Loucy (cell line): ENCODE measurements around the gene MPC1.
"Not testable (repeated sequence)": the region's sequence is repeated elsewhere in the genome, so short reads cannot be mapped to it uniquely, and the experiment has no call there.

Source experiments
- H2AFZ ChIP-seq: fragments of 200-600 bp; sonication (generic); 2 replicates; pipeline ENCODE4 v1.6.0; 2016; ENCODE audit warnings: antibody characterized with exemption, mild to moderate bottlenecking, low read length, moderate library complexity
- H3F3A ChIP-seq: fragments of 200-600 bp; 2 replicates; pipeline ENCODE4 v1.6.0; 2016; ENCODE audit warnings: antibody characterized with exemption, low read depth, mild to moderate bottlenecking
- H3K27me3 ChIP-seq: fragments of 200-600 bp; sonication (generic); 2 replicates; pipeline ENCODE4 v1.6.1; 2014; ENCODE audit warnings: low read length, mild to moderate bottlenecking; ENCODE audit not compliant: insufficient read depth, poor library complexity, severe bottlenecking
- H3K36me3 ChIP-seq: fragments of 200-600 bp; sonication (generic); 2 replicates; pipeline ENCODE4 v1.6.1; 2016; ENCODE audit warnings: low read length; ENCODE audit not compliant: insufficient read depth
- H3K4me1 ChIP-seq: fragments of 200-600 bp; sonication (generic); 2 replicates; pipeline ENCODE4 v1.5.1; 2014; ENCODE audit warnings: low read length, mild to moderate bottlenecking; ENCODE audit not compliant: insufficient read depth, poor library complexity, severe bottlenecking
- H3K4me2 ChIP-seq: fragments of 200-600 bp; sonication (generic); 2 replicates; pipeline ENCODE4 v1.6.0; 2014; ENCODE audit warnings: antibody characterized with exemption, low read length, low read depth, mild to moderate bottlenecking; ENCODE audit not compliant: poor library complexity, severe bottlenecking
- H3K4me3 ChIP-seq: fragments of 200-600 bp; sonication (generic); 2 replicates; pipeline ENCODE4 v1.5.1; 2014; ENCODE audit warnings: low read length, mild to moderate bottlenecking, mixed read lengths; ENCODE audit not compliant: poor library complexity, severe bottlenecking
- H3K79me2 ChIP-seq: fragments of 200-600 bp; sonication (generic); 2 replicates; pipeline ENCODE4 v1.6.1; 2014; ENCODE audit warnings: low read length; ENCODE audit not compliant: insufficient read depth
- H3K9ac ChIP-seq: fragments of 200-600 bp; sonication (generic); 2 replicates; pipeline ENCODE4 v1.6.0; 2014; ENCODE audit warnings: mild to moderate bottlenecking, low read depth, low read length, moderate library complexity; ENCODE audit not compliant: poor library complexity, severe bottlenecking
- H3K9me2 ChIP-seq: fragments of 200-600 bp; sonication (generic); replicated peaks from 2 replicates; pipeline ENCODE4 v1.6.1; 2016; ENCODE audit warnings: low read depth, low read length, mixed read lengths
- H3K9me3 ChIP-seq: fragments of 200-600 bp; sonication (generic); 2 replicates; pipeline ENCODE4 v1.6.1; 2014; ENCODE audit warnings: mild to moderate bottlenecking, antibody characterized with exemption, low read length, low read depth; ENCODE audit not compliant: insufficient read depth
- H4K20me1 ChIP-seq: fragments of 200-600 bp; sonication (generic); 2 replicates; pipeline ENCODE4 v1.6.0; 2014; ENCODE audit warnings: antibody characterized with exemption, low read length, mild to moderate bottlenecking; ENCODE audit not compliant: insufficient read depth, poor library complexity, severe bottlenecking
- EZH2phosphoT487 ChIP-seq: fragments of 200-600 bp; IDR thresholded peaks from 2 replicates; pipeline ENCODE4 v1.6.1; 2018; ENCODE audit warnings: antibody characterized with exemption, mild to moderate bottlenecking, moderate library complexity, borderline replicate concordance
- TF ChIP-seq, protein P1 (sequence below): fragments of 200-600 bp; sonication (generic); conservative IDR thresholded peaks from 2 replicates; pipeline ENCODE4 v1.5.1; 2014; ENCODE audit warnings: mild to moderate bottlenecking, antibody characterized with exemption, low read length

Gene MPC1

DNA sequence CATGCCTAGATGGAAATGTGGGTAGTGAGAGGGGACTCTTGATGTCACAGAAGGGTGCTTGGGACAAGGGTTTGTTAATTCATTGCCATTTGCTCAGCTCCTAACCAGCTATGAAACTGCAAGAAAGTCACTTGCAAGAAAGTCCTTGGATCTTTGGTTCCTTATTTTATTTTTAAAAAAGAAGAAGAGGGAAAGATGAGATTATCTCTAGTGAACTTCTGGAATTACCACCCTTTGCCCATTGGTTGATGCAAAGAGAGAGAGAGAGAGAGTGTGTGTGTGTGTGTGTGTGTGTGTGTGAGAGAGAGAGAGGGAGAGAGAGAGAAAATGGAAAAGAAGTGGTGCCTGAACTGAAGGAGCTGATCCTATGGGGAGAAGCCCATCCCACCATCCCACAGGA, 35.8 kb downstream of the MPC1 start:
- H3K27me3 ChIP-seq, result no peaks in the 10 kb centered on the region
- H3K4me3 ChIP-seq, result no peak overlapping the region
- no peaks in the 10 kb centered on the region; the same call in 1 of the 2 replicates for H3K9me3 ChIP-seq
- no peak overlapping the region for H2AFZ ChIP-seq
- H3K36me3 ChIP-seq, result no peaks in the 10 kb centered on the region
- H3K4me1 ChIP-seq, result peaks cover 14% of the 10 kb centered on the region
- no peak for TF ChIP-seq EZH2phosphoT487
- TF ChIP-seq, protein P1, sequence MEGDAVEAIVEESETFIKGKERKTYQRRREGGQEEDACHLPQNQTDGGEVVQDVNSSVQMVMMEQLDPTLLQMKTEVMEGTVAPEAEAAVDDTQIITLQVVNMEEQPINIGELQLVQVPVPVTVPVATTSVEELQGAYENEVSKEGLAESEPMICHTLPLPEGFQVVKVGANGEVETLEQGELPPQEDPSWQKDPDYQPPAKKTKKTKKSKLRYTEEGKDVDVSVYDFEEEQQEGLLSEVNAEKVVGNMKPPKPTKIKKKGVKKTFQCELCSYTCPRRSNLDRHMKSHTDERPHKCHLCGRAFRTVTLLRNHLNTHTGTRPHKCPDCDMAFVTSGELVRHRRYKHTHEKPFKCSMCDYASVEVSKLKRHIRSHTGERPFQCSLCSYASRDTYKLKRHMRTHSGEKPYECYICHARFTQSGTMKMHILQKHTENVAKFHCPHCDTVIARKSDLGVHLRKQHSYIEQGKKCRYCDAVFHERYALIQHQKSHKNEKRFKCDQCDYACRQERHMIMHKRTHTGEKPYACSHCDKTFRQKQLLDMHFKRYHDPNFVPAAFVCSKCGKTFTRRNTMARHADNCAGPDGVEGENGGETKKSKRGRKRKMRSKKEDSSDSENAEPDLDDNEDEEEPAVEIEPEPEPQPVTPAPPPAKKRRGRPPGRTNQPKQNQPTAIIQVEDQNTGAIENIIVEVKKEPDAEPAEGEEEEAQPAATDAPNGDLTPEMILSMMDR, result no peak
- no peak overlapping the region for H3K4me2 ChIP-seq
- H3K9ac ChIP-seq, result no peak overlapping the region
- H3F3A ChIP-seq, result no peaks in the 10 kb centered on the region
- H4K20me1 ChIP-seq, result peaks cover 2% of the 10 kb centered on the region
- H3K9me2 ChIP-seq, result no peaks in the 10 kb centered on the region
- peaks cover 8% of the 10 kb centered on the region for H3K79me2 ChIP-seq

DNA sequence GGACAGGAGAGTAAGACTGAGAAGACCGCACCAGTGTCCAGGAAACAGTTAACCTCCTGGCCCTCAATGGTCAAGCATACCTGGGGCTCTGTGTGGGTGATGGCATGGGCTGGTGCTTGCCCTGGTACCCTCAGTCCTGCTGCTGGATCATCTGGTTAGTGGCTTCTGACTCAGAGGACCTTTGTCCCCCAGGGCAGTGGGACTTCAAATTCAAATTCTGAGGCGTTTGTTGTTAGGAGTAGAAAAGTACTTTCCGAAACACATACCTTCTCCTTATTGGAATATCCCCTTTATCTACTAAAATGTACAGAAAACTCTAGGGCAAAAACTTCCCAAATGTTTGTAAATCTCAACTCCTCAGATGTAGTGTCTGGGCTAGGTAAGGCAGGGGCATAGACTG, 36.3 kb downstream of the MPC1 start:
- Histone ChIP-seq H3K27me3 (no peaks in the 10 kb centered on the region), H3K9me2 (no peaks in the 10 kb centered on the region)
- TF ChIP-seq, protein P1, result no peak
- TF ChIP-seq EZH2phosphoT487, result no peak

DNA sequence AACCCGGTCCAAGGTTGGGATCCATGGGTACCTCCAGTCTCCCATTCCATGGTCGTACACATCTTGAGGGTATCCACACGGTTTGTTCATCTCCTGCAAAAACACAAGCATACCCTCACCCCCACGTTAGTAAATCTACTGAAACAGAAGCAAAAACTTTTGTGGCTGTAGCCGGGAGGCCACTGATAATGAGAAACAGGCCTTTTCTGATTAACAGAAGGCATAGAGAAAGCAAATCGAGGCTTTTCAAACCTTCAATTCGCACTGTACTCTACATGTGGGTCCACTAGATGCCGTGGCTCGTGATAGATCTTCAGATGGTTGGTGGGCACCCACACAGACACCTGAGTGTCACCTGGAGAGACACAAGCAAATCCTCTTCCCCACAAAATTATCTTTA, 37.1 kb downstream of the MPC1 start:
- not testable (repeated sequence) for H3K9me2 ChIP-seq, H3K27me3 ChIP-seq, H3K4me2 ChIP-seq, H3F3A ChIP-seq, H3K9me3 ChIP-seq, H3K36me3 ChIP-seq, H2AFZ ChIP-seq, H3K4me3 ChIP-seq, H3K9ac ChIP-seq
- H3K79me2 ChIP-seq, result peaks cover 21% of the 10 kb centered on the region
- H4K20me1 ChIP-seq, result peaks cover 13% of the 10 kb centered on the region
- peaks cover 16% of the 10 kb centered on the region for H3K4me1 ChIP-seq

More for the DNA sequence above, 36.3 kb downstream of the MPC1 start:
- H3K36me3 ChIP-seq, result no peaks in the 10 kb centered on the region
- no peaks in the 10 kb centered on the region; the same call in 1 of the 2 replicates for H3K9me3 ChIP-seq
- no peak overlapping the region for H3K4me3 ChIP-seq
- H3K9ac ChIP-seq, result no peak overlapping the region
- H3K4me1 ChIP-seq, result peaks cover 14% of the 10 kb centered on the region
- H3K4me2 ChIP-seq, result no peak overlapping the region
- no peak overlapping the region for H2AFZ ChIP-seq
- H3F3A ChIP-seq, result no peaks in the 10 kb centered on the region
- peaks cover 7% of the 10 kb centered on the region for H4K20me1 ChIP-seq
- H3K79me2 ChIP-seq, result peaks cover 13% of the 10 kb centered on the region

DNA sequence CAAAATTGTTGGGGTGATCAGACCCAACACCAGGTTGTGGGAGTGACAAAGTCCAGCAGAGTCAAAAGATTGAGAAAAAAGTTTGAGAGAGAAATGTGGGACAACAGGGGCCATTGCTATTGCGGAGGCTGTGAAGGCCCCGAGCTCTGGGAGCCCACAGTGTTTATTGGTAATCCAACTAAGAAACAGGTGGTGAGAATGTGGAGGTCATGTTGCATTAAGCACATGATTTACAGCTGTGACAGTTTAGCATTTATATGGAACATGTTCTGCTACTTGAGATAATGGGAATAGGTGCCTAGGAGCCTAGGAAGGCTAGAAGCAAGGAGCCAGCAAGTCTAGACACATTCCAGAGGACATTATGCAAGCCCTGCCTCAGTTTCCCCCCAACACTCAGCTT, 37.8 kb downstream of the MPC1 start:
- H3F3A ChIP-seq, H3K9me3 ChIP-seq, H3K36me3 ChIP-seq, H3K4me3 ChIP-seq, H3K27me3 ChIP-seq, H3K9ac ChIP-seq, H3K4me2 ChIP-seq, H3K9me2 ChIP-seq, H2AFZ ChIP-seq: not testable (repeated sequence)
- Histone ChIP-seq H3K79me2 (peaks cover 28% of the 10 kb centered on the region), H4K20me1 (peaks cover 20% of the 10 kb centered on the region), H3K4me1 (peaks cover 24% of the 10 kb centered on the region)
